Kidney epithelial cell (primary cell): ENCODE data around the gene RFC4. TPM values are rescaled to one million over a fixed set of nuclear protein-coding genes. Genes with fewer than 3 reads are reported as not detected.
A peak's percentile ranks its signal among the peaks of the same experiment; 100 is the strongest.
"Not testable (repeated sequence)": the region's sequence is repeated elsewhere in the genome, so short reads cannot be mapped to it uniquely, and the experiment has no call there.

Experiments
- DNase-seq: peaks from one replicate; pipeline ENCODE4 v3.0.0-alpha.2; 2010; ENCODE audit warnings: low read depth
- H3K27me3 ChIP-seq: 2 replicates; pipeline ENCODE4 v1.6.0; 2011; ENCODE audit warnings: low read length; ENCODE audit not compliant: control insufficient read depth, insufficient read depth
- H3K36me3 ChIP-seq: 2 replicates; pipeline ENCODE4 v1.5.1; 2011; ENCODE audit warnings: low read length; ENCODE audit not compliant: control insufficient read depth, insufficient read depth
- H3K4me3 ChIP-seq: 2 replicates; pipeline ENCODE4 v1.5.1; 2011; ENCODE audit warnings: low read depth, mild to moderate bottlenecking, control low read depth, low read length
- total RNA-seq: library from RNA; depleted of rRNA; stranded (reverse); fragments of >200 nt; gene quantifications from 2 replicates; pipeline ENCODE4 v1.2.3, GENCODE V29; 2015
- TF ChIP-seq, protein P1 (sequence below): IDR thresholded peaks from 2 replicates; pipeline ENCODE4 v1.5.1; 2011; ENCODE audit warnings: mild to moderate bottlenecking, moderate library complexity, low read length, control low read depth, inconsistent platforms; ENCODE audit not compliant: insufficient read depth, poor library complexity, severe bottlenecking

RFC4 gene, protein sequence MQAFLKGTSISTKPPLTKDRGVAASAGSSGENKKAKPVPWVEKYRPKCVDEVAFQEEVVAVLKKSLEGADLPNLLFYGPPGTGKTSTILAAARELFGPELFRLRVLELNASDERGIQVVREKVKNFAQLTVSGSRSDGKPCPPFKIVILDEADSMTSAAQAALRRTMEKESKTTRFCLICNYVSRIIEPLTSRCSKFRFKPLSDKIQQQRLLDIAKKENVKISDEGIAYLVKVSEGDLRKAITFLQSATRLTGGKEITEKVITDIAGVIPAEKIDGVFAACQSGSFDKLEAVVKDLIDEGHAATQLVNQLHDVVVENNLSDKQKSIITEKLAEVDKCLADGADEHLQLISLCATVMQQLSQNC
- total RNA-seq, result 33.3 and 35.0 TPM in 2 replicates

- peak within 1 kb of the TSS; percentile 79 for H3K4me3 ChIP-seq
- TF ChIP-seq, protein P1, sequence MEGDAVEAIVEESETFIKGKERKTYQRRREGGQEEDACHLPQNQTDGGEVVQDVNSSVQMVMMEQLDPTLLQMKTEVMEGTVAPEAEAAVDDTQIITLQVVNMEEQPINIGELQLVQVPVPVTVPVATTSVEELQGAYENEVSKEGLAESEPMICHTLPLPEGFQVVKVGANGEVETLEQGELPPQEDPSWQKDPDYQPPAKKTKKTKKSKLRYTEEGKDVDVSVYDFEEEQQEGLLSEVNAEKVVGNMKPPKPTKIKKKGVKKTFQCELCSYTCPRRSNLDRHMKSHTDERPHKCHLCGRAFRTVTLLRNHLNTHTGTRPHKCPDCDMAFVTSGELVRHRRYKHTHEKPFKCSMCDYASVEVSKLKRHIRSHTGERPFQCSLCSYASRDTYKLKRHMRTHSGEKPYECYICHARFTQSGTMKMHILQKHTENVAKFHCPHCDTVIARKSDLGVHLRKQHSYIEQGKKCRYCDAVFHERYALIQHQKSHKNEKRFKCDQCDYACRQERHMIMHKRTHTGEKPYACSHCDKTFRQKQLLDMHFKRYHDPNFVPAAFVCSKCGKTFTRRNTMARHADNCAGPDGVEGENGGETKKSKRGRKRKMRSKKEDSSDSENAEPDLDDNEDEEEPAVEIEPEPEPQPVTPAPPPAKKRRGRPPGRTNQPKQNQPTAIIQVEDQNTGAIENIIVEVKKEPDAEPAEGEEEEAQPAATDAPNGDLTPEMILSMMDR, result no peak
- no peaks in the 10 kb centered on the region for H3K27me3 ChIP-seq
- H3K36me3 ChIP-seq, result no peaks in the 10 kb centered on the region
- no peak for DNase-seq
These were observed at the start of gene RFC4 for GRCh38 chr3:186806089-186807055. RFC4 (minus strand) TSS chr3:186806482; CDS start chr3:186804713, 1,769 bp downstream.

DNA sequence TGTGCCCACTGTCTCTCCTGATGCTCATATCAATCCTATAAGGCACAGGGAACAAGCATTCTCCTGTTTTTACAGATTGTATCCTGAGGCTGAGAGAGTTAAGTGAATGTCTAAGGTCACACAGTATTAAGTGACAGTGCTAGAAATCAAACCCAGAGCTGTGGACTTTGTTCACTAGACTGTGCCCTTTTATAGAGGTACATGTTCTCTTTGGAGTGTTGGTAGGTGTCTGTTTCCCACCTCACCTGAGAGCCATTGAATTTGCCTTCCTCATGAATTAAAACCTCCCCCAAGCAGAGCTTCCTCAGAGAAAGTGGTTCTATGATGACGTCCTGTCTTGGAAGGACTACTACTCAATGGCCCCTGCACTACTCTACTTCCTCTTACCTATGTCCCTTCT lies 48.7 kb upstream of the RFC4 start:
- no peak overlapping the region for H3K4me3 ChIP-seq
- no peak for DNase-seq
- TF ChIP-seq, protein P1, result no peak
- no peaks in the 10 kb centered on the region for H3K27me3 ChIP-seq
- no peaks in the 10 kb centered on the region for H3K36me3 ChIP-seq

GRCh38 chr3:186854146-186854545 lies 47.9 kb upstream of the RFC4 start:
- no peaks in the 10 kb centered on the region for H3K36me3 ChIP-seq
- no peak for DNase-seq
- H3K4me3 ChIP-seq, result no peak overlapping the region
- TF ChIP-seq, protein P1, result no peak
- no peaks in the 10 kb centered on the region for H3K27me3 ChIP-seq

GRCh38 chr3:186852994-186853393 lies 46.7 kb upstream of the RFC4 start:
- no peak for DNase-seq
- Histone ChIP-seq H3K27me3 (no peaks in the 10 kb centered on the region), H3K4me3 (no peak overlapping the region), H3K36me3 (no peaks in the 10 kb centered on the region)
- TF ChIP-seq, protein P1, result no peak

GRCh38 chr3:186851835-186852234 lies 45.6 kb upstream of the RFC4 start:
- not testable (repeated sequence) for DNase-seq, H3K36me3 ChIP-seq, H3K27me3 ChIP-seq, H3K4me3 ChIP-seq

- no peaks in the 10 kb centered on the region for H3K36me3 ChIP-seq
- TF ChIP-seq, protein P1, result peak; percentile 39
- DNase-seq, result peak; percentile 37
- no peak overlapping the region for H3K4me3 ChIP-seq
- peaks cover 2% of the 10 kb centered on the region for H3K27me3 ChIP-seq
These were observed 43.2 kb upstream of the RFC4 start for GRCh38 chr3:186849374-186849975.
